ENCODE data around the gene TSPAN4.

TSPAN4 gene

DNA sequence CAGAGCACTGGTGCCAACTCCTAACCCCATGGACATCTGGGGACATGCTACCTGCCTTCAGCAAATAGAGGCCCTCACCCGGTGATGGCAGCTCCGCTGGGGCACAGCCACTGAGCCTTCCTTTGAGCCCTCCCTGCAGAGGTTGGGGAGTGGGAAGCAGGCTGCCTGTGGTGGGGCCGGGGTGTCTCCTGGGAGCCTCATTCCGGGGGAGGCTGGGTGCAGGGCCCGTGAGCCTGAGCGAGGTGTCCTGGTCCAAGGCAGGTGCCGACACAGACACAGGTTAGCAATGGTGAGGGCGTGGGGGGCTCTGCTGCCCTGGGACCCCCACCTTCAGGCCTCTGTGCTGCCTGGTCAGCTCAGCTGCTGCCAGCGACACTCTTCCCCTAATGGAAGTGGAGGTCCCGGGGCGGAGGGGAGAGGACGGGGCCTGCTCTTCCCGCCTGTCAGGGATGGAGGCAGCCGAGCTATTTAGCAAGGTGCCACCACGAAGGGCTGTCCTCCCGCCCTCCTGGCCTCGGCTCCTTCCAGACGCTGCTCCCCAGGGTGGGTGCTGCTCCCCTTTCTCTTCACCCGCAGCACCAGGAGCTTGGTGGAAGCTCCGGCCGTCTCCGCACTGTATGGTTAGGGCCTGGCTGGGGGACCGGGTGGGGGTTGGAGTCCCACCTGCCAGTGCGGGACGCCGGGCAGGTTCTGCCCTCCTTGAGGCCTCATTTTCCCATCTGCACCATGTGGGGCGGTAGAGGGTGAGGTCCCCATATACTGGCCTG is 11.2 kb downstream of the TSPAN4 start:
- TF ChIP-seq, protein P1, sequence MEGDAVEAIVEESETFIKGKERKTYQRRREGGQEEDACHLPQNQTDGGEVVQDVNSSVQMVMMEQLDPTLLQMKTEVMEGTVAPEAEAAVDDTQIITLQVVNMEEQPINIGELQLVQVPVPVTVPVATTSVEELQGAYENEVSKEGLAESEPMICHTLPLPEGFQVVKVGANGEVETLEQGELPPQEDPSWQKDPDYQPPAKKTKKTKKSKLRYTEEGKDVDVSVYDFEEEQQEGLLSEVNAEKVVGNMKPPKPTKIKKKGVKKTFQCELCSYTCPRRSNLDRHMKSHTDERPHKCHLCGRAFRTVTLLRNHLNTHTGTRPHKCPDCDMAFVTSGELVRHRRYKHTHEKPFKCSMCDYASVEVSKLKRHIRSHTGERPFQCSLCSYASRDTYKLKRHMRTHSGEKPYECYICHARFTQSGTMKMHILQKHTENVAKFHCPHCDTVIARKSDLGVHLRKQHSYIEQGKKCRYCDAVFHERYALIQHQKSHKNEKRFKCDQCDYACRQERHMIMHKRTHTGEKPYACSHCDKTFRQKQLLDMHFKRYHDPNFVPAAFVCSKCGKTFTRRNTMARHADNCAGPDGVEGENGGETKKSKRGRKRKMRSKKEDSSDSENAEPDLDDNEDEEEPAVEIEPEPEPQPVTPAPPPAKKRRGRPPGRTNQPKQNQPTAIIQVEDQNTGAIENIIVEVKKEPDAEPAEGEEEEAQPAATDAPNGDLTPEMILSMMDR (IDR thresholded peaks at IDR 0.05; ENCODE audit: low read length, missing control alignments), result no peak
- no peak for DNase-seq (ENCODE audit: low read depth)
- H3K4me3 ChIP-seq (replicated peaks; ENCODE audit: low read depth, low read length), result no peak overlapping the region

DNA sequence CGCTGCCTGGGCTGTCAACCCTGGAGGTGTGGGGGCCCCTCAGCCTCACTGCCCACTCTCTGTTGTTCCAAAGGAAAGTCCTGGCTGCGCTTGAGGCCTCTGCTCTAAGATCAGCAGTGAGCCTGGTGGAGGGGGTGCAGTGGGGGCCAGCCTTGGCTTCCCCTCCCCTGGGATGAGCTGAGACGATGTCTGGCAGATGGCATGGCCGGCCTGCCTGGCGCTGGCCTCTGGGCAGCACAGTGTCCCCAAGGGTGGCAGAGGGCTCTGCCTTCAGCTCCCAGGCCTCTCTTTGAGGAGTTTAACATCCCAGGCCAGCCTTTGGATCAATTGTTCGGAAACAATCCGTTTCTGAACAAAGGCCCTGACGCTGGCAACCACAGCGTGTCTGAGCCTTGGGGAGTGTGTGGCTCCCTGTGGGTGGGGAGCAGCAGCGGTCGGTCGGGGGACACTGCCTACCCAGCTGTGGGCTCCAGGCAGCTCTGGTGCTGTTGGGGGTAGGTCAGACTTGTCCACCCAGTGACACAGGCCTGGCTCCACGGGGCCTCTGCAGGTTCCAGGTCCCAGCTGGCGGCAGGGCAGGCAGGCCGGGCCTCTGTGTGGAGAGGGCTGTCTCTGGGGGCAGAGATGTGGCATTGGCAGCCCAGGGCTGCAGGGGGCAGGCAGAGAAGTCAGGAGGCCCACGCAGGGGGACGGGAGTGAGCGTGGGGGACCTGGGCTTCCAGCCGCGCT is 12.1 kb downstream of the TSPAN4 start:
- TF ChIP-seq, protein P1 (IDR thresholded peaks at IDR 0.05; ENCODE audit: low read length, missing control alignments), result no peak
- H3K4me3 ChIP-seq (replicated peaks; ENCODE audit: low read depth, low read length), result no peak overlapping the region
- no peak for DNase-seq (ENCODE audit: low read depth)

DNA sequence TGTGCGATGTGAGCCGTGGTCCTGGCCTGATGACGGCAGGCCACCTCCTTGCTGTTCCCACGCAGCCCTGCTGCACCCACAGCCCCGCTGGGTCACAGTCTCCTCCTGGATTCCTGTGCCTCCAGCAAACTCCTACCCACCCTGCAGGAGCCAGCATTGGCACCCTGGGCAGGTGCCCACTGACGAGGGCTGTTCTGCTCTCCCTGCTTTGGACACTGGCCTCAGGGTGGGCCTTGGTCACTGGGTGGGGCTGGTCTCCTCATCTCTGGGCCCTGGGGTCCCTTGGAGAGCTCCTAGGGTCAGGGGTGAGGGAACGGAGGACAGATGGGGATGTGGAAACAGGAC is 12.7 kb downstream of the TSPAN4 start:
- H3K4me3 ChIP-seq (replicated peaks; ENCODE audit: low read depth, low read length), result no peak overlapping the region
- TF ChIP-seq, protein P1 (IDR thresholded peaks at IDR 0.05; ENCODE audit: low read length, missing control alignments), result no peak
- DNase-seq (ENCODE audit: low read depth), result no peak

DNA sequence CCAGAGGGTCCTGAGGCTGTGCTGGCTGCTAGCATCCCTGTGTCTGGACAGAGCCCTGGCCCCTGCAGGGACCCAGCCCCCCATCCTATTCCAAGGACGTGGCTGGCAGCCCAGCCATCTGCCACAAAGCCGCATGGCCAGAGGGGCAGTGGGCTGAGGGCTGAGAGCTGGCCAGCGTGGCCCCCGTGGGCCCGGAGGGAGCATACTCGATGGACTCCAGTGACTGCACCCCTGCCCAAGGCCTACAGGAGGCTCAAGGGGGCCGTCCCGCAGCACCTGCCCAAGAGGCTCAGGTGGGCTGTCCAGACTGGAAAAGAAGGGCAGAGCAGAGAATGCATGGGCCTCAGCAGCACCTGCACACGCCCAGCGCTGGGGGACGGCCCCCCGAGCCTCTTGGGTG is 13.1 kb downstream of the TSPAN4 start:
- TF ChIP-seq, protein P1 (IDR thresholded peaks at IDR 0.05; ENCODE audit: low read length, missing control alignments), result no peak
- no peak overlapping the region for H3K4me3 ChIP-seq (replicated peaks; ENCODE audit: low read depth, low read length)
- DNase-seq (ENCODE audit: low read depth), result no peak

DNA sequence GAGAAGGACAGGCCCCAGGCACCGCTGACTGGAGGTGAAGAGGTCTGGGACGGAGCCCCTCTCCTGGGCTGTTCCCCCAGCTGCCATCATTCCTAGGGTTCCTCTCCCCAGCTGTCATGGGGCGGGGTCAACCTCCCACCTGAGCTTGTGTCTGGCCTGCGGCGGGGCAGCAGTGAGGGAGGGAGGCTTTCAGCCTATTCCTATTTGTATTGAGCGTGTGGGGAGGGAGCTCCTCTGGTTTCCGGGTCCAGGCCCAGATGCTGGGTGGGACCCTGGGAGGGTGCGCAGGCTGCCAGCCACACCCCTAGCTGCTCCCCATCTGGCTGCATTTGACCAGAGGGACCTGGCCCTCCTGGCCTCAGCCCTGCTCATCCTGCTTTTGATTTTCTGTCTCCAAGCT is 13.7 kb downstream of the TSPAN4 start:
- DNase-seq (ENCODE audit: low read depth), result no peak
- no peak overlapping the region for H3K4me3 ChIP-seq (replicated peaks; ENCODE audit: low read depth, low read length)
- TF ChIP-seq, protein P1 (IDR thresholded peaks at IDR 0.05; ENCODE audit: low read length, missing control alignments), result no peak

DNA sequence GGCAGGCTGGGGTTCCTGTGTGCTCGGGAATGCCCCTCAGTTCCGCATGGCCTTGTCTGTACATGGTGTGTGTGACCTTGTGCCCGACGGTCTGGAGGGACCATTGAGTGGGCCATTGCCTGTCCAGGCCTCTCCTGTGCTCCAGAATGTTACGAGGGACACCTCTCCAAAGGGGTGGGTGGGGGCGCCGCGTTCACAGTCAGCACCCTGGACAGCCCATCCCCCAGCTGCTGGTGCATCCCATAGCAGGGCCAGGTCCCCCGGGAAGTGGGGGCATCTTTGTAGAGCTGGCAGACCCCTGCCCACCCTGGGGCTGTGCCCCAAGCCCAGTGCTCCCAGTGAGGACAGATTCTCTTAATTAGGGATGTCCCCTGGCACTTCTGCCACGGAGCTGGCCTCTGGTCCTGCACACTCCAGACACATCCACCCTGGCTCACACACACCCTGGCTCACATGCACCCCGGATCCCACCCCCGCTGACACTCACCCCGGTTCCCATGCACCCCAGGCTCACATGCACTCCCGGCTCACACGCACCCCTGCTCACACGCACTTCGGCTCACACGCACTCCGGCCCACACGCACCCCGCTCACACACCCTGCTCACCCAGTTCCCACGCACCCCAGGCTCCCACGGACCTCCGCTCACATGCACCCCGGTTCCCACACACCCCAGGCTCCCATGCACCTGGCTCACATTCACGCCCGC is 15.6 kb downstream of the TSPAN4 start:
- no peak overlapping the region for H3K4me3 ChIP-seq (replicated peaks; ENCODE audit: low read depth, low read length)
- TF ChIP-seq, protein P1 (IDR thresholded peaks at IDR 0.05; ENCODE audit: low read length, missing control alignments), result no peak
- DNase-seq (ENCODE audit: low read depth), result no peak
